HG03469 (cell line): ENCODE measurements around the gene CCNF.

Source experiments
- ATAC-seq: cut with Tn5 transposase; IDR thresholded peaks from one replicate; pipeline ENCODE4 v1.9.1; 2021; ENCODE audit warnings: mild to moderate bottlenecking, moderate library complexity, moderate number of reproducible peaks; ENCODE audit not compliant: unreplicated experiment

Gene CCNF

GRCh38 chr16:2499890-2500429 lies 70.7 kb downstream of the CCNF start:
- no peak for ATAC-seq

GRCh38 chr16:2500430-2500917 lies 71.2 kb downstream of the CCNF start:
- no peak for ATAC-seq

GRCh38 chr16:2500918-2501750 lies 71.9 kb downstream of the CCNF start:
- ATAC-seq, result no peak

DNA sequence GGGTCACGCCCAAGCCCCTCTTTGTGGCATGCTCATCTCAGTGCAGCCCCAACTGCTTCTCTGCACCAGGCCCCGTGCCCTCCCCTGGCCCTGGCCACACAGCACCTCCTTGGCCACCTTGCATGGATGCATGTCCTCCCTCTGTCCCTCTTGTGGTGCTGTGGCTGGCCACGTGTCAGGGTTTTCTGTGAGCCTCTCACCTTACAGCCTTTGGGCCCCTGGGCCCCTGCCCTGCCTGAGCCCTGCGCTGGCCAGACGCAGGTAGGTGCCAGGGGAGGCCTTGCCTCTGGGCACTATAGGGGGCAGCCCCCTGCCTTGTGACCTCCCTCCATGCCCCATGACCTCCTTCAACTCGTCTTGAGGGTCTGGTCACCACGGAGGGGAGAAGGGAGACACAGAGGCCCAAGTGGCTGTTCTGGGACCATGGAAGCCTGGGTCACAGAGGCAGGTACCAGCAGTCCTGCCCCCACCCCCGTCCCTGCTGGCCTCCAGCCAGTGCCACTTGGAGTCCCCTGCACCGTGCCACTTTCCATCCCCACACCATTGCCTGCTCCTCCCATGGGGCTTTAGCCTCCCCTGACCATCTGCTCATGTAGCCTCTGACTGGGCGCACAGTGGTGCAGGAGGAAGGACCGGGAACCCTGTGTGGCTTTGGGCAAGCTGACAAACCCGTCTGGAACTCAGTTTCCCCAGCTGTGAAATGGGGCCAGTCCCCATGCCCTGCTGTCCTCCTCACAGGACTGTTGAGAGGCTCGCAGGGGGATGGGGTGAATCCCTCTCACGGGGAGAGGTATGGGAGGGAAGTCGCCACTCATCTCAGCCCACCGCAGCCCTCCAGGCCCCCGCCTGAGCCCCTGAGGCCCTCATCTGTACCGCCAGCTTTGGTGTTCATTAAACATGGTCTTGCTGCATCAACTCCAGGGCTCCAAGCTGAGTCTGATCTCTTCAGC lies 73.0 kb downstream of the CCNF start:
- ATAC-seq, result no peak

GRCh38 chr16:2505695-2506094 lies 76.4 kb downstream of the CCNF start:
- ATAC-seq, result no peak

GRCh38 chr16:2507052-2507659 lies 77.9 kb downstream of the CCNF start:
- ATAC-seq, result peak; percentile 48

DNA sequence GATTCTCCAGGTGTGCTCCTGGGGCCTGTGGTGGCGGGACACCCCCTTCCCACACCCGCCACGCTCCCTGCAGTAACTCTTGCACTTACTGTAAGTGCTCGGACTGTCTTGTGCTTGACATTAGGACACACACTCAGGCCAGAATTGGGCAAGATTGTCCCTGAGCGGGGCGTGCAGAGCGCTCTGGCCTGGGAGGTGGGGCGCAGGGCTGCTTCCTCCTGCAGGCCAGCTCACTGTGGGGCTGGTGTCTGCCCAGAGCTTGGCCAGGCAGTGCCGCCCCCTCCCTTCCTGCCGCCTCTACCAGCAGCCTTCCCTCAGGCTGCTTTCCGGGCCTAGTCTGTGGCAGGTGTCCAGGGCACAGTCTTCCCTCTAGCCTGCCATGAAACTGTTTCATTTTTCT lies 78.4 kb downstream of the CCNF start:
- peak; percentile 14 for ATAC-seq
